GM18507 (cell line): Measurements from ENCODE around the gene PDE4D.
"Not testable (repeated sequence)": the region's sequence is repeated elsewhere in the genome, so short reads cannot be mapped to it uniquely, and the experiment has no call there.

Experiments
- DNase-seq: peaks from one replicate; pipeline ENCODE4 v3.0.0; 2011; ENCODE audit warnings: low read depth; ENCODE audit not compliant: insufficient read length; ENCODE audit errors: extremely low spot score
- FAIRE-seq: peaks from 2 replicates; lab custom pipeline; 2011; peaks lifted over from hg19 to GRCh38; lab: Jason Lieb, UNC

Gene PDE4D

GRCh38 chr5:59683311-59683710 lies 210.2 kb downstream of the PDE4D start:
- FAIRE-seq = no peak

GRCh38 chr5:59682542-59682941 lies 211.0 kb downstream of the PDE4D start:
- FAIRE-seq = no peak

More at GRCh38 chr5:59683311-59683710, 210.2 kb downstream of the PDE4D start:
- no peak for DNase-seq

GRCh38 chr5:59678943-59679342 lies 214.6 kb downstream of the PDE4D start:
- FAIRE-seq (no peak), DNase-seq (no peak)

More at GRCh38 chr5:59682542-59682941, 211.0 kb downstream of the PDE4D start:
- DNase-seq = no peak

GRCh38 chr5:59674763-59675162 lies 218.8 kb downstream of the PDE4D start:
- FAIRE-seq (no peak), DNase-seq (no peak)

DNA sequence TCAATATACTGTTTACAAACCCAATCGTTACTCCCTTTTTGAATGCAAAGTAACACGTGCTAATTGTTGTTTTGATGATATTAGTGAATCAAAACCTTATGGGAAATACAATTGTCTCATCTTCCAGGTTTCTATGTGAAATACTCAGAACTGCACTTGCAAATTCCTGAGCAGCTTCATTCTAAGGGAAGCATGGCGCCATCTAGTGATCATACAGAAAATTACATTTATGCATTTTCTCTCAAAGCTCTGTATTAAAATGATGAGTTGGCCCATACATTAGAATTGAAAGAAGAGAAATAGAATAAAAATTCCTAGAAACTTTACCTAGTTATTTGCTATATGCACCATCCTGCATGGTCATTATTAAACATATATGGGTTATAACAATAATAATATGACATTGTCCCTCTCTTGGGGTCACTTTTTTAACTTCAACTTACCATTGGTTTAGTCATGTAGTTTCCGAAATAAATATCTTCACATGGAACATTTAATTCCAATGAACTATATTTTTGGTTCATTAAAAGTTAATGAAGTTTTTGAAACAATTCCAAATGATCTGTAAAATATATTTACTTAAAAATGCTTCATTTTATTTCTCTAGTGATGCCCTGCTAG lies 220.0 kb downstream of the PDE4D start:
- FAIRE-seq (peak; percentile 80), DNase-seq (no peak)

GRCh38 chr5:59666440-59667068 lies 227.0 kb downstream of the PDE4D start:
- no peak for DNase-seq
- no peak for FAIRE-seq

- FAIRE-seq = not testable (repeated sequence)
Observed at GRCh38 chr5:59665832-59666203, 227.7 kb downstream of the PDE4D start.

GRCh38 chr5:59665086-59665831 lies 228.3 kb downstream of the PDE4D start:
- no peak for FAIRE-seq
- no peak for DNase-seq

More at GRCh38 chr5:59665832-59666203, 227.7 kb downstream of the PDE4D start:
- DNase-seq = not testable (repeated sequence)

GRCh38 chr5:59661954-59662615 lies 231.4 kb downstream of the PDE4D start:
- no peak for DNase-seq
- FAIRE-seq = no peak

GRCh38 chr5:59661311-59661710 lies 232.2 kb downstream of the PDE4D start:
- DNase-seq (no peak), FAIRE-seq (peak; percentile 36)

- peak; percentile 44 for FAIRE-seq
- no peak for DNase-seq
Observed at GRCh38 chr5:59660737-59661136, 232.8 kb downstream of the PDE4D start.

- FAIRE-seq (no peak), DNase-seq (no peak)
Observed at GRCh38 chr5:59656351-59657254, 236.9 kb downstream of the PDE4D start.

- DNase-seq = no peak
- FAIRE-seq = no peak
Observed at GRCh38 chr5:59655693-59656309, 237.7 kb downstream of the PDE4D start.

DNA sequence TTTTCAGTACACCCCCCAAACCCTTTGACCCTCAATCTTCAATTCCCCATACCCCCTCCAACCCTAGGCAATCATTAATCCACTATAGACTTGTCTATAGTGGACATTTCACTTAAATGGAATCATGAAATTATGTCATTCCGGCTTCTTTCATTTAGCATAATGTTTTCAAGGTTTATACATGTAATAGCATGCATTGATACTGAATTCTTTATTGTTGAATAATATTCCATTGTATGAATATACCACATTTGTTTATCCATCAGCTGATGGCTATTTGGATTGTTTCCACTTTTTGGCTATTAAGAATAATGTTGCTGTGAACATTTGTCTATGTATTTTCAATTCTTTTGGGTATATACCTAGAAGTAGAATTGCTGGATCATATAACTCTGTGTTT lies 238.8 kb downstream of the PDE4D start:
- FAIRE-seq = no peak

GRCh38 chr5:59652449-59652848 lies 241.1 kb downstream of the PDE4D start:
- FAIRE-seq (no peak), DNase-seq (no peak)

More for the DNA sequence above, 238.8 kb downstream of the PDE4D start:
- no peak for DNase-seq

DNA sequence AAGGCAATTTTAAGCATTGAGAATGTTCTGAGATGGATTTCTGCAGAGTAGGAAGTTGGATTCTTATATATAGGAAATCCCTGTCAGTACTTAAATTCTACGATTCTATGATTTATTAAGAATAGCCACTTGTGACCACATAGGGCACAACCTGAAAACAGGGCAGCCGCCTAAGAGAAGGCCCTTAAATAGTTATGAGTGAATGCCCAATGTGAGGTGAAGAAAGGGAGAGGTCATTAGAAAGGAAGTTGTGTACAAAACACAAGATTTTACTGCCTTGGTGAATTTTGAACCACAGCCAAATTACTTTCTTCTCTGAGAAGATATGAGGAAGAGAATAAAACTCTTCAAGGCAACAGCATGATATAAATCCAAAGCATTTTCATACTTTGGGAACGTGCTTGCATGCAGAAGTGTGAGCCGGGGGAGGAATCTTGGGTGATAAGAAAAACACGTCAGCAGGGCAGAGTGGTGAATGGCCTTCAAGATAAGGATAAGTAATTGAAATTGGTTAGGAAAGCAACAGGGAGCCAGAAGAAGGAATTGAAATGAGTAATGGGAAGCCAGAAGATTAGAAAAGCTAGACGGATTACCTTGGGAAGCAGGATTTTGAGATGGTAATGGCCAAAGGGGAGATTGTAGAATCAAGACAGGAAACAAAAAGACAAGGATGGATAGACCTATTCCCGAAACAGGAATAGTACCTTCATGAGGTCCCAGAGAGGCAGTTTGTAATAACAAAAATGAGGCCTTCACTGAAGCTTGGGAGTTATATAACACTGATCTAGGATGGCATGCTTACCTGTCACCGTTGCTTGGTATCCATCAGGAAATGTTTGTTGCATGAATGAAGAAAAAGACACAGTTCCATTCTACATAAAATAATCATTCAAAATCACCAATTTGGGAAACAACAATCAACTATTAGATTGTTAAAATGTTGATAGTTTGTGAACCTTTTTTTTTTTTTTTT lies 244.3 kb downstream of the PDE4D start:
- no peak for DNase-seq
- FAIRE-seq = no peak

GRCh38 chr5:59648038-59648831 lies 245.3 kb downstream of the PDE4D start:
- DNase-seq (no peak), FAIRE-seq (no peak)
